PC-3 (cell line): ENCODE results near the gene TNFRSF18. TPM values are rescaled to one million over a fixed set of nuclear protein-coding genes. Genes with fewer than 3 reads are reported as not detected.
"Not testable (repeated sequence)": the region's sequence is repeated elsewhere in the genome, so short reads cannot be mapped to it uniquely, and the experiment has no call there.

Experiments used
- ATAC-seq: fragments of 200-7000 bp; cut with Tn5 transposase; 2 replicates; pipeline ENCODE4 v1.9.1; 2020; ENCODE audit warnings: mild to moderate bottlenecking, moderate library complexity
- BruUV-seq: library from RNA; stranded (reverse); fragments of 400-500 nt; replicated peaks from 2 replicates; lab custom pipeline; 2021; lab: Mats Ljungman, UMichigan
- CTCF ChIA-PET: fragments of 300-600 bp; sonication (Branson Sonifier 250); formaldehyde crosslinking; loops from one replicate; lab custom pipeline; 2022; ENCODE audit warnings: antibody characterized with exemption; lab: Charles Lee
- POLR2A ChIA-PET: fragments of 300-600 bp; sonication (Branson Sonifier 250); formaldehyde crosslinking; loops from one replicate; lab custom pipeline; 2022; ENCODE audit warnings: antibody characterized with exemption; ENCODE audit not compliant: unreplicated experiment; lab: Charles Lee
- DNase-seq: peaks from one replicate; pipeline ENCODE4 v3.0.0-alpha.2; 2015
- H2AFZ ChIP-seq: fragments of 300-600 bp; sonication (generic); 2 replicates; pipeline ENCODE4 v1.6.0; 2016; ENCODE audit warnings: antibody characterized with exemption, low read length
- H3F3A ChIP-seq: fragments of 300-600 bp; sonication (generic); one replicate; pipeline ENCODE4 v1.6.0; 2017; ENCODE audit warnings: antibody characterized with exemption, low read length, control low read depth, mild to moderate bottlenecking; ENCODE audit not compliant: unreplicated experiment
- H3K27ac ChIP-seq: fragments of 300-600 bp; sonication (generic); 2 replicates; pipeline ENCODE4 v1.5.1; 2016; ENCODE audit warnings: mild to moderate bottlenecking, low read length
- H3K27me3 ChIP-seq: fragments of 300-600 bp; sonication (generic); 2 replicates; pipeline ENCODE4 v1.6.1; 2016; ENCODE audit warnings: low read length, mixed read lengths
- H3K36me3 ChIP-seq: fragments of 300-600 bp; sonication (generic); 2 replicates; pipeline ENCODE4 v1.6.1; 2016; ENCODE audit warnings: low read depth, mixed run types, low read length, mixed read lengths
- H3K4me1 ChIP-seq: fragments of 300-600 bp; sonication (generic); 2 replicates; pipeline ENCODE4 v1.5.1; 2016; ENCODE audit warnings: low read length; ENCODE audit not compliant: insufficient read depth
- H3K4me2 ChIP-seq: fragments of 300-600 bp; sonication (generic); 2 replicates; pipeline ENCODE4 v1.6.0; 2016; ENCODE audit warnings: low read length
- H3K4me3 ChIP-seq: fragments of 300-600 bp; sonication (generic); 2 replicates; pipeline ENCODE4 v1.5.1; 2016; ENCODE audit warnings: mild to moderate bottlenecking, low read length, mixed read lengths
- H3K79me2 ChIP-seq: fragments of 300-600 bp; sonication (generic); 2 replicates; pipeline ENCODE4 v1.6.1; 2017; ENCODE audit warnings: low read length, mixed read lengths
- H3K9ac ChIP-seq: fragments of 300-600 bp; sonication (generic); 2 replicates; pipeline ENCODE4 v1.6.0; 2016; ENCODE audit warnings: mild to moderate bottlenecking, low read length
- H3K9me2 ChIP-seq: fragments of 300-600 bp; sonication (generic); replicated peaks from 2 replicates; pipeline ENCODE4 v1.6.1; 2016; ENCODE audit warnings: mixed run types, low read length, mixed read lengths
- H3K9me3 ChIP-seq: fragments of 300-600 bp; sonication (generic); 2 replicates; pipeline ENCODE4 v1.6.1; 2016; ENCODE audit warnings: low read length, mixed read lengths
- H4K20me1 ChIP-seq: fragments of 300-600 bp; sonication (generic); 2 replicates; pipeline ENCODE4 v1.6.1; 2016; ENCODE audit warnings: low read length, mixed read lengths
- EZH2 ChIP-seq: fragments of 300-600 bp; sonication (generic); IDR thresholded peaks from one replicate; pipeline ENCODE4 v1.6.1; 2017; ENCODE audit warnings: antibody characterized with exemption, mild to moderate bottlenecking, low read length; ENCODE audit not compliant: unreplicated experiment
- EZH2phosphoT487 ChIP-seq: fragments of 300-600 bp; sonication (generic); IDR thresholded peaks from 2 replicates; pipeline ENCODE4 v1.6.1; 2018; ENCODE audit warnings: mild to moderate bottlenecking, antibody characterized with exemption, low read length, borderline replicate concordance
- intact Hi-C: fragments of 100-400 bp; cut with micrococcal nuclease; formaldehyde crosslinking; loops from 2 replicates; pipeline ENCODE4 v1.9.0; 2023
- total RNA-seq: library from RNA; depleted of rRNA; stranded (reverse); fragments of >200 nt; gene quantifications from 2 replicates; pipeline ENCODE4 v1.2.3, GENCODE V29; 2014
- TF ChIP-seq, protein P1 (sequence below): fragments of 300-600 bp; sonication (generic); conservative IDR thresholded peaks from 2 replicates; pipeline ENCODE4 v1.5.1; 2017; ENCODE audit warnings: antibody characterized with exemption, low read depth, mild to moderate bottlenecking, low read length

Gene TNFRSF18
- total RNA-seq, 1 experiment from 2014 or later, result 87.2 TPM

DNA sequence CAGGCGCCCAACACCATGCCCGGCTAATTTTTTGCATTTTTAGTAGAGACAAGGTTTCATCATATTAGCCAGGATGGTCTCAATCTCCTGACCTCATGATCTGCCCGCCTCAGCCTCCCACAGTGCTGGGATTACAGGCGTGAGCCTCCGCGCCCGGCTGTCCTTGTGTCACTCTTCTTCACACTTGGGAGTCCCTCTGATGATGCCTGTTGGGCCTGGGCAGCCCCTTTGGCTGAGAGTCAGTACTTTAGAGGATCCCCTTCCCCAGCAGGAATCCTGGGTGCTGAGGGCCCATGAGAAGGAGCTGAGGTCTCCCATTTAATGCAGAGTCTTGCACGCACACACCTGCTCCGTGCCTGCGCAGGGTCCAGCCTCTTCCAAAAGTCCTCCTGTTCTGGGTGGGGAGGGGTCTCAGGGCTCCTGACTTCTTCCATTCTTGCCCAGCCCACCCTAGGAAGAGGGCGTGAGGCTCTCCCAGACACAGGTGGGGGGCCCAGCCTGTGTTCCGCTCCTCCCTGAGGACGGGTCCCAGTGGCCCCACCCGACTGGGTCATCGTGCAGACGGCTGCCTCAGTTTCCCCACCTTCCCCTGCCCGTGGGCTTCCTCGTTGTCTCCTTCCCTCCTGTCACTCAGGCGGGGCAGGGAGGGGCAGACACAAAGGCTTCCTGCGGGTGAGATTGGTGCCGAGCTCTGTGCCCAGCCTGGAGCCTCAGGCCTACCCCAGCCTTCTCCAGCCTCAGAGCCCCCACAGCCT lies 28.8 kb downstream of the TNFRSF18 start:
- no peaks in the 10 kb centered on the region for H4K20me1 ChIP-seq
- no peaks in the 10 kb centered on the region for H3F3A ChIP-seq
- H3K9me2 ChIP-seq, result no peaks in the 10 kb centered on the region
- no peak overlapping the region for H2AFZ ChIP-seq
- no peaks in the 10 kb centered on the region for H3K27me3 ChIP-seq
- DNase-seq (no peak), ATAC-seq (no peak)
- H3K9ac ChIP-seq, result no peak overlapping the region
- no peaks in the 10 kb centered on the region for H3K4me1 ChIP-seq
- no peaks in the 10 kb centered on the region for H3K9me3 ChIP-seq
- no peaks in the 10 kb centered on the region for H3K79me2 ChIP-seq
- no peaks in the 10 kb centered on the region for H3K36me3 ChIP-seq
- no peak overlapping the region for H3K4me2 ChIP-seq
- POLR2A ChIA-PET, result no interaction called here
- BruUV-seq, result no TSS peak
- no peak overlapping the region for H3K4me3 ChIP-seq
- no peak for TF ChIP-seq EZH2
- TF ChIP-seq, protein P1, sequence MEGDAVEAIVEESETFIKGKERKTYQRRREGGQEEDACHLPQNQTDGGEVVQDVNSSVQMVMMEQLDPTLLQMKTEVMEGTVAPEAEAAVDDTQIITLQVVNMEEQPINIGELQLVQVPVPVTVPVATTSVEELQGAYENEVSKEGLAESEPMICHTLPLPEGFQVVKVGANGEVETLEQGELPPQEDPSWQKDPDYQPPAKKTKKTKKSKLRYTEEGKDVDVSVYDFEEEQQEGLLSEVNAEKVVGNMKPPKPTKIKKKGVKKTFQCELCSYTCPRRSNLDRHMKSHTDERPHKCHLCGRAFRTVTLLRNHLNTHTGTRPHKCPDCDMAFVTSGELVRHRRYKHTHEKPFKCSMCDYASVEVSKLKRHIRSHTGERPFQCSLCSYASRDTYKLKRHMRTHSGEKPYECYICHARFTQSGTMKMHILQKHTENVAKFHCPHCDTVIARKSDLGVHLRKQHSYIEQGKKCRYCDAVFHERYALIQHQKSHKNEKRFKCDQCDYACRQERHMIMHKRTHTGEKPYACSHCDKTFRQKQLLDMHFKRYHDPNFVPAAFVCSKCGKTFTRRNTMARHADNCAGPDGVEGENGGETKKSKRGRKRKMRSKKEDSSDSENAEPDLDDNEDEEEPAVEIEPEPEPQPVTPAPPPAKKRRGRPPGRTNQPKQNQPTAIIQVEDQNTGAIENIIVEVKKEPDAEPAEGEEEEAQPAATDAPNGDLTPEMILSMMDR, result no peak
- TF ChIP-seq EZH2phosphoT487, result no peak
- CTCF ChIA-PET, result interaction anchor here (0.6 kb wide), 1 partner anchor 55 kb away, joined by 6 read pairs; no protein-coding TSS in a partner anchor
- intact Hi-C loops, result no loop called here
- H3K27ac ChIP-seq, result no peak overlapping the region

DNA sequence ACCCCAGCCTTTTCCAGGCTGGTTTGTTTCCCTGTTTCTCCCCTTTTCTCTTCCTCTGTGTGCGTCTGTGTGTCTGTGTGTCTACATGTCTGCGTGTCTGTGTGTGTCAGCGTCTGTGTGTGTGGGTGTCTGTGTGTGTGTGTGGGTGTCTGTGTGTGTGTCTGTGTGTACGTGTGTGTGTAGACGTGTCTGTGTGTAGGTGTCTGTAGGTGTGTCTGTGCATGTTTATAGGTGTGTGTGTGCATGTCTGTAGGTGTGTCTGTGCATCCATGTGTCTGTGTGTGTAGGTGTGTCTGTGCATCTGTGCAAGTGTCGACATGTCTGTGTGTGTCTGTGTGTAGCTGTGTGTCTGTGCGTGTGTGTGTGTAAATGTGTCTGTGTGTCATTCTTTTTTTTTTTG lies 29.5 kb downstream of the TNFRSF18 start:
- BruUV-seq, result no TSS peak

DNA sequence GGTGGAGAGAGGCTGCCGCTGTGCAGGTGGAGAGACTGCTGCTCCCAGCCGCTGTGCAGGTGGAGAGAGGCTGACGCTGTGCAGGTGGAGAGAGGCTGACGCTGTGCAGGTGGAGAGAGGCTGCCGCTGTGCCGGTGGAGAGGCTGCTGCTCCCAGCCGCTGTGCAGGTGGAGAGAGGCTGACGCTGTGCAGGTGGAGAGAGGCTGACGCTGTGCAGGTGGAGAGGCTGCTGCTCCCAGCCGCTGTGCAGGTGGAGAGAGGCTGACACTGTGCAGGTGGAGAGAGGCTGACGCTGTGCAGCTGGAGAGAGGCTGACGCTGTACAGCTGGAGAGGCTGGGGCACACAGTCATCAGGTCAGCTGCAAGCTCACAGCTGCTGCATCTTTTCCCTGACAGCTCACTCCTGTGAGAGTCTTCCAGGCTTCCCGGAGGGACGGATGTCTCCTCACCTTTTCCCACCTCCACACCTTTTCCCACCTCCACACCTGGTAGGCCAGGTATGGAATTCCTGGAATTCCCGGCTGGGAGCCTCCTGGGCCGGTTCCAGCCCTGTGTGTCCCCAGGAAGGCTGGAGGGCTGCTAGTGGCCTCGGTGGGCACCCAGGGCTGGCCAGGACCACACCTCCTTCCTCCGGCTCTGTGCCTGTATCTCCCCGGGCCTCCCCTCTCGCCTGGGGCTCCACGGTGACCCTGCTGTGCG lies 30.2 kb downstream of the TNFRSF18 start:
- CTCF ChIA-PET, H3K4me1 ChIP-seq, H3K27ac ChIP-seq, H3K9ac ChIP-seq, H3F3A ChIP-seq, H3K36me3 ChIP-seq, ATAC-seq, H3K9me3 ChIP-seq, intact Hi-C loops, POLR2A ChIA-PET, H3K4me3 ChIP-seq, BruUV-seq, H3K79me2 ChIP-seq, DNase-seq, H3K9me2 ChIP-seq, H2AFZ ChIP-seq, H3K27me3 ChIP-seq, H3K4me2 ChIP-seq, H4K20me1 ChIP-seq: not testable (repeated sequence)

More for the DNA sequence above, 29.5 kb downstream of the TNFRSF18 start:
- Histone ChIP-seq H3K9me3 (no peaks in the 10 kb centered on the region), H3K79me2 (no peaks in the 10 kb centered on the region), H3F3A (no peaks in the 10 kb centered on the region), H3K27ac (no peak overlapping the region), H3K4me1 (no peaks in the 10 kb centered on the region), H2AFZ (no peak overlapping the region), H3K4me3 (no peak overlapping the region), H3K27me3 (no peaks in the 10 kb centered on the region), H3K4me2 (no peak overlapping the region), H3K9me2 (no peaks in the 10 kb centered on the region), H3K9ac (no peak overlapping the region), H3K36me3 (no peaks in the 10 kb centered on the region), H4K20me1 (0 out of 2 replicates have a peak, but pooled peaks cover 4% of the 10 kb centered on the region)
- intact Hi-C loops, result no loop called here
- TF ChIP-seq EZH2 (no peak), EZH2phosphoT487 (no peak)
- TF ChIP-seq, protein P1, result no peak
- POLR2A ChIA-PET, result no interaction called here
- ATAC-seq (no peak), DNase-seq (no peak)
- CTCF ChIA-PET, result interaction anchor here (0.6 kb wide), 1 partner anchor 54 kb away, joined by 6 read pairs; no protein-coding TSS in a partner anchor
